Measurements from ENCODE around the gene BRWD1.
"Not testable (repeated sequence)": the region's sequence is repeated elsewhere in the genome, so short reads cannot be mapped to it uniquely, and the experiment has no call there.

Gene BRWD1

GRCh38 chr21:39282911-39283310, 30.5 kb downstream of the BRWD1 start:
- DNase-seq (ENCODE audit: low spot score): no peak

DNA sequence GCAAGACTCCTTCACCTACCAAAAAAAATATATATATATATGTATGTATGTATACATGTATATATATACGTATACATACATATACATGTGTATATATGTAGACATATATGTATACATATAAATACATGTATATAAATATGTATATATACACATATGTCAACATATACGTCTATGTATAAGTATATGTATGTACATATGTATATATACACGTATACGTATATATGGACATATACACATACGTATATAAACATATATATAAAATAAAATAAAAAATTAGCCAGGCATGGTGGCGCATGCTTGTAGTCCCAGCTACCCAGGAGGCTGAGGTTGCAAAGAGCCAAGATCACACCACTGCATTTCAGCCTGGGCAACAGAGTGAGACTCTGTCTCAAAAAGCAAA, 31.6 kb downstream of the BRWD1 start:
- DNase-seq (ENCODE audit: low spot score): no peak

DNA sequence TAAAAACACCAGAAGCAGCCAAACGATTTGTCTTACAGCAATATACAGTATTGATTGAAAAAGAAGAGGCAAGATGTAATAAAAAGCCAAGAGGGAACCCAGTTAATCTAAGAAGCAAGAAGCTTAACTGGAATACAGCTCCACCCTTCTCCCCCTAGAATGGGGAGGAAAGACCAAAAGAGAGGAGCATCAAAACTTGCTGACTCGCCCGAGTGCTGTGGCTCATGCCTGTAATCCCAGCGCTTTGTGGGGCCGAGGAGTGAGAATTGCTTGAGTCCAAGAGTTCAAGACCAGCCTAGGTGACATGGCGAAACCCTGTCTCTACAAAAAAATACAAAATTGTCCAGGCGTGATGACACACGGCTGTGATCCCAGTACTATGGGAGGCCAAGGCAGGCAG, 32.2 kb downstream of the BRWD1 start:
- no peak for DNase-seq (ENCODE audit: low spot score)

DNA sequence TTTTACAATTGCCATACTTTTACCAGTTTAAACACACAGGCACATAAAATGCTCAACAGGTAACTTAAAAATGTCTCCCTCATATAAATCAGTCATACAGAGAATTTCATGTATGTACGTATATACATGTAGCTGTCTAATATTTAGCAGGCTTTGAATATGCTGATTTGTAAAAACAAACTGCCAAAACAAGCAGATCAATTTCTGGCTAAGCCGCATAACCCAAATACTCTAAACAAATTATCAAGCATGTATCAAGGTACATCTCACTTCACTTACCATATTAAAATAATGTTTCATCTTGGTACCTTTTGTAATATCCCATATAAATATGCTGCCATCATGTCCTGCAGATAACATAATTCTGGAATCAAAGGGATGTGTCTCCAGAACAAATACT, 43.8 kb downstream of the BRWD1 start:
- DNase-seq (ENCODE audit: low spot score): no peak

- DNase-seq (ENCODE audit: low spot score): no peak
These were observed 47.8 kb downstream of the BRWD1 start for GRCh38 chr21:39265603-39266002.

DNA sequence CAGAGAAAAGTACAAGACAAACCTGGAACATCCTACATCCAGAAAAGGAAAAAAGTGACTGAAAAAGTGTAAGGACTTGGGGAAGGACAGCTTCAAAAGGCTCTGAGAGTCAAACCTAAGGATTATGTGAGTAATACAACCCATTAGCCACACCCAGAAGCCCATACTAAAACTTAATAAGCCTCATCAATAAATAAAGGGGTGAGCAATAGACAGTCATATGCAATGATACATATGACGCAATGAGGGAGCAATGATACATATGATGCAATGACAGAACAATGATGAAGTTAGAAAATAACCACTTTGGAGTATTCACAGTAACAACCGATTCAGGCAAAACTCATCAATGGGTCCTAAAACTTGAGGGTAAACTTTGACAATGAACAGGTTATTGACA, 50.1 kb downstream of the BRWD1 start:
- no peak for DNase-seq (ENCODE audit: low spot score)

GRCh38 chr21:39258207-39258606, 55.2 kb downstream of the BRWD1 start:
- DNase-seq (ENCODE audit: low spot score): no peak

DNA sequence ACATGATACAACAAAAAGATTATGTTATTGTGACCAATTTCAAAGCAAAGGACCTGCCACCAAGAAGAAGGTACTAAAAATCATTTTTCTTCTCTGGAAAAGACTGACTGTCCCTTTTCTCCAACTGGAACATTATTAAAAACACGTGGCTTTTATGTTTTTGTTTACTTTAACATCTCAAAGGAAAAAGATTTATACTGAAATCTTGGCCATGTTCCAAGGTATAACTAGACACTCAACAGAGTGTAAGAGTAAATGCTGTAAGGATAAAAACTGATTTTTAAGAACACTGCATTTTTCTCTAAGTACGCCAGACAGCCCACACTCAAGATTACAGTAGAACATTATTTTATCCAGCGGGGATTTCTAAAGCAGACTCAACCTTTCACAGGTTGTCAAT, 62.1 kb downstream of the BRWD1 start:
- DNase-seq (ENCODE audit: low spot score): no peak

DNA sequence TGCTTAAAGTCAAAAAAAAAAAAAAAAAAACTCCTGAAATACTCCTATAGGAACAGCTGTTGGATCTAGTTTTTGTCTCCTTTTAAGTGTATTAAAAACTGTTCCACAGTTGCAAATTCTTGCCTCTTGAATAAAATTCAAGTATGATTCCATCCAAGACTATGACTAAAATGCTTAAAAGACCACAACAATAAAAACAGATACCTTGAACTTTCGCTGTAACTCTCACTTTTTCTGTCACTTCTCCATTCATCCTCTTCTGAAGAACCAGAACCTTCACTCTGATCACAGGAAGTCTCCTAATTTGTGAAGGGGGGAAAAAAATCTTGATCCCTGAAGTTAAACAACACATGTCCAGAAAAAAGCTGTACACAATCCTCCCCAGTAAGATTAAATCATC, 75.2 kb downstream of the BRWD1 start:
- DNase-seq (ENCODE audit: low spot score): no peak

DNA sequence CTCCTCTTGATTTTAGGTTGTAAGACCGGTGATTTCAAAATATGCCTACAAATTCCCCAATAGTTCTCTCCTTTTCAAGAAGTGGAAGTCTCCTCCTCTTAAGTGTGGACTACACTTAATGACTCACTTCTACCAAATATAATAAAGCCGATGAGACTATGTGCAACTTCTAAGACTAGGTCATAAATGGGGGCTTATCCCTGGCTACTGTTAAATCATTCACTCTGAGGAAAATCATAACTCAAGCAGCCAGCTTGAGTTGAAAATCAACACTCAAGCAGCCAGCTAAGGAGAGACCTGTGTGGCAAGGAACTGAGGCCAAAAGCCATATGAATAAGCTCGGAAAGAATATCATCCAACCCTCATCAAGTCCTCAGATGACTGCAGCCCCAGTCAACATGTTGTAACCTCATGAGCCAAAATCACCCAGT, 80.6 kb downstream of the BRWD1 start:
- no peak for DNase-seq (ENCODE audit: low spot score)

DNA sequence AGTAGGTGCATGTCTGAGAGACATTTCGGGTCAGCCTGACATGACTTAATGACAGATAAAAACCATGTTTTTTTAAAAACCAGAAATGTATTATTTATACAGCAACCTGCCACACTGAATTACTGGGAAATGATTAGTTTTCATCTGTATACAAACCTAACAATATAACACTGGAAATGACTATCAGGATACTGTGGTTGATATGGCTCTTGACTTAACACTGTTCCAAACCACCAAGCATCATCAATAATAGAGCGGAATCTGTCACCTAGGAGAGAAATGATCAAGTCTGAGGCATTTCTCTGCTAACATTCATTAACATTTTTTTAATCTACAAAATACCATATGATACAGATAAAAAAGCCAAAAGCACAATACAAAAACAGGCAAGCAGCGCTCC, 88.5 kb downstream of the BRWD1 start:
- no peak for DNase-seq (ENCODE audit: low spot score)

DNA sequence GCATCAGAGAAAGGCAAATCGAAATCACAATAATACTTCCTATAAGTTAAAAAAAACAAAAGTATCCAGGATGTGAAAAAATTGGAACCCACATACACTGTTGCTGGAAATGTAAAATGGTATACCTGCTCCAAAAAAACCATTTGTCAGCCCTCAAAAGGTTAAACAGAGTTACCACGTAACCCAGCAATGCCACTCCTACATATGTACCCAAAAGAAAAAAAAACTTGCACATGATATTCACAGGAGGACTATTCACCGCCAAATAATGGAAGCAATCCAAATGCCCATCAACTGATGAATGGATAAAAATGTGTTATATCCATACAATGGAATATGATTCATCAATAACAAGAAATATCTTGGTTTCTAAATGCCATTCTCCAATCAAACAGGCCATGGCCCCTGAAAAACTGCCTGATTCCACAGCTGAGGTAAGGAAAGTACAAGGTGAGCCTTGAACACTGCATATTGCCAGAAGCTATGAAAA, 91.4 kb downstream of the BRWD1 start:
- DNase-seq (ENCODE audit: low spot score): no peak

DNA sequence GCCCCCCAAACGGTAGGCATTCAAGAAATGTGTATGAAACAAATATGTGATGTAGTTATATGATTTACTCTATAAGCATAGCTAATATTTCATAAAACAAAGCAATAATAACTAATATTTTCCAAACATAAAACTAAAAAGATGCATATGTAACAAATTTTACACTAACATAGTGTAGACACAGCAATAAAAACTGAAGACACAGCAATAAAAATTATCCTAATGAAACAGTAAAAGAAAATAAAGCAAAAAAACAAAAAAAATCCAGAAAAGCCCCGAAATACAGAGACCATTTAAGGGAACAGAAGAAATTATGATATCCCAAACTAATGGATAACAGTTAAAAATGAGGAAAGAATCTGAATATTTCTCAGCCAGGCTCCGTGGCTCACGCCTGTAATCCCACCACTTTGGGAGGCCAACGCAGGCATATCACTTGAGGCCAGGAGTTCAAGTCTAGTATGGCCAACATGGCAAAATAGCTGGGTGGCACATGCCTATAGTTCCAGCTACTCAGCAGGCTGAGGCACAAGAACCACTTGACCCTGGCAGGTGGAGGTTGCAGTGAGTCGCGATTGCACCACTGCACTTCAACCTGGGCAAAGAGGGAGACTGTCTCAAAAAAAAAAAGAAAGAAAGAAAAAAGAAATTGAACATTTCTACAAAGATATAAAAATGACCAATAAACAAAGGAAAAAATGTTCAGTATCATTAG, 92.0 kb downstream of the BRWD1 start:
- DNase-seq (ENCODE audit: low spot score): no peak

DNA sequence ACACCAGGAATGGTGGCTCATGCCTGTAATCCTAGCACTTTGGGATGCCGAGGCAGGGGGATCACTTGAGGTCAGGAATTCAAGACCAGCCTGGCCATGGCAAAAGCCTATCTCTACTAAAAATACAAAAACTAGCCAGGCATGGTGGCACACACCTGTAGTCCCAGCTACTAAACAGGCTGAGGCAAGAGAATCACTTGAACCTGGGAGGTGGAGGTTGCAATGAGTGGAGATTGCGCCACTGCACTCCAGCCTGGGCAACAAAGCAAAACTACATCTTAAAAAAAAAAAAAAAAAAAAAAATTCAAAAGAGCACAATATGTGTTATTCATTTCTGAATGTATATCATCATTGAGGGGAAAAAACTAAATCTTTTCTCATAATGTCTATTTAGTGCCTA, 92.6 kb downstream of the BRWD1 start:
- DNase-seq (ENCODE audit: low spot score): not testable (repeated sequence)

GRCh38 chr21:39220150-39220549, 93.3 kb downstream of the BRWD1 start:
- DNase-seq (ENCODE audit: low spot score): no peak

DNA sequence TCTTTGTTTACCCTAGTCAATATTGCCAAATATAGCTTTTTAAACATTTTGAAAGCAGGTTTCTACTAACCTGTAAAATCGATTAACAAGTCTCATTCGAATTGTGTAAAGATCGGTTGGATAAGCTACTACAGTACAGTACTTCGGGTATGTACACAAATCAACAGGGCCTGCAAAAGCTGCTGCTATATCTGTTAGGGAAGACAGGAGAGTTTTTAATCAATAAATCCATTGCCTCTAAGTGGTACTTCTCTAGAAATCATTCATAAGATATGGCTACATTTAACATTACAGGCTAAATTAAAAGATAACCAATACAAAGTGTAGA, 95.4 kb downstream of the BRWD1 start:
- no peak for DNase-seq (ENCODE audit: low spot score)

DNA sequence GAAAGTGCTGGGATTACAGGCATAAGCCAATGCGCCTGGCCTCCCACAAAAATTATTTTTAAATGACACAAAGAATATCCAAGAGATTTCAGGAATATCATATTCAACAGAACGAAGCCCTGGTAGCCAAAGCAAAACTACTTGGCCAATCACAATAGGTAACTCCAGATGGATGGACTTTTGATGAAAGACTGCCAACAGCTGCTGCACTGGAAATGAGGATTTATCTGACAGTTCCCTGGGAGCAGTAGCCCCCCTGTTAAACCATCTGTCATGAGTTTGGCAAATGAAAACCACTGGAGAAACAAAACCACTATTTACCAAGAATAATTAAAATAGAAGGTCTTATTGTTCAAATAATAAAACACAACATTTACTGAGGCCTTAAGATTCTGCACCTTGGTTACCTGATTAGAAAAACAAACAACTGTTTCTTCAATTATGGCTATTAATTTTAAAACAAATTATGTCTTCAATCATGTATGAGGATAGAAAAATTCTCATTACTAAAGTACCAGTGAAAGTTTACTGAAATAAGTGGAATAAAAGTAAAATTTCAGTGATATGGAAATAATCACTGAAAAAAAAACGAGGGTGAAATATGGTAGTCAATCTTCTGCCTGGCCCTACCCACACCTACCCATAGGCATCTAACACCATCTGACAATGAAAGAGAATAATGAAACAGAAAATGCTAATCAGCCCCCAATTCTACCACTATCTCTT, 95.9 kb downstream of the BRWD1 start:
- no peak for DNase-seq (ENCODE audit: low spot score)

DNA sequence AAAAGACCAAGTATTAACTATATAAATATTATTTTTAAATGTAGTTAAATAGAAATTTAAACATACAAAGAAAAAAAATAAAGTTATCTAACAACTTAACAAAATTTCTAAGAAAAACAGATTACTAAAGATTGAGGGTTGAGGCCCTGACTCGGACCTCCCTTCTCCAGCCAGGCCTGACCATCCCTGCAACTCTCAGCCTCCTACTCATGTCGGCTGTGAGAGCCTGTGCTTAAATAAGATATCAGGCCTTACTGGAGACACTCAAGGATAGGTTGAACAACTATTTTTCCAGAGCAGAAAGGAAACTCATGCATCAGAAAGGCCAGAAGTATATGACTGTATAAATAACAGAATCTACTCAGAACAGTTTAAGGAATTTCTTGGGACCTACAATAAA, 97.1 kb downstream of the BRWD1 start:
- DNase-seq (ENCODE audit: low spot score): no peak

DNA sequence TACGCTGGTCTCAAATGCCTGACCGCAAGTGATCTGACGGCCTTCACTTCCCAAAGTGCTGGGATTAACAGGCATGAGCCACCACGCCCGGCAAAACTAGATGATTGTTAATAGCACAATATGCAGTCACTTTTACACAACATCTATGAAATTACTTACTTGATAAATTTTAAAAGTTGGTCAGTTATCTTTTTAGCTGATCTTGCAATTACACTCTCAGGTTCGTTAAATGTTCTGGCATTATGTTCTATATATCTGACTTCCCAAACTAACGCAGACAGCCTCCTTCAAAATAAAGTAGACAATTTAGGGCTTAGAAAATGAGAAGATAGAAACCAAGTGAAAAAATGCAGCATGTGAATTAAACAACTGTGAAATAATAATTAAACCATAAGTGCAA, 98.4 kb downstream of the BRWD1 start:
- DNase-seq (ENCODE audit: low spot score): no peak

DNA sequence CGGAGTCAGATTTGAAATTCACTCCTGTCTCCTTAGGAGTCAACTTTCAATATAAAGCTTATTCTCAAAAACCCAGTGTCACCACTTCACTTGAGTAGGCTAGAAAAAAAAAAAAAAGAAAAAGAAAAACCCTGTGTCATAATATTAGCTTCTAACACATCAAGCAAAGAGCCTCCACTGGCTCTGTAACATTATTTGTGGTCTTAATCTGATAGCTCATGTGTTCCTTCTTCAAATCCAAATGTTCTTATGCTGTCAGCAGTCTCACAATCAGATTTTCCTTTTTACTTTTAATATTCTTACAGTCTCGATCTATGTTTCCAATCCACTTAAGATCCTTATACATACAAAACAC, 104.1 kb downstream of the BRWD1 start:
- no peak for DNase-seq (ENCODE audit: low spot score)

DNA sequence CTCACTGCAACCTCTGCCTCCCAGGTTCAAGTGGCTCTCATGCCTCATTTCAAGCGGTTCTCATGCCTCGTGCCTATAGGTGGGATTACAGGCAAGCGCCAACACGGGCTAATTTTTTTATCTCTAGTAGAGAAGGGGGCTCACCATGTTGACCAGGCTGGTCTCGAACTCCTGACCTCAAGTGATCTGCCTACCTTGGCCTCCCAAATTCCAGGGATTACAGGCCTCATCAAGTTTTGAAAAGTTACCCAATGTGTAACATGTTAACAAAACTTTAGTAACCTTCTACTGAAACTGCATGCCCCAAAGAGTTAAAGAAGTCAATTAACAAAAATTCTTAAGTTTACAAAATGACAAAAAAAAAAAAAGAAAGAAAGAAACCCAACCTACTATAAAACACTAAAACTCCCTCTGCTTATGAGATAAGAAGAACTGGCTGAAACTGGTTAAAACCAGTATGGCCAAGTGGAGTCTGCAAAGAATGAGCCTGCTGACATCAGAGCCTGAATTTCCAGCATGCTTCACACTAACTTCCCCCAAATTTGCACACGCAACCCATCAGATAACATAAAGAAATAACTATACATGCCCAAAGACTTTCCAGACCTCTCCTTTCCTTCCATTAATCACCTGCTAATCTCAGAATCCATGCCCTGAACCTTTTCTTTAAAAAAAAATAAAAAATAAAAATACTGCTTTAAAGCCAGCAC, 104.7 kb downstream of the BRWD1 start:
- DNase-seq (ENCODE audit: low spot score): peak; percentile 14

GRCh38 chr21:39204134-39204533, 109.3 kb downstream of the BRWD1 start:
- DNase-seq (ENCODE audit: low spot score): no peak

GRCh38 chr21:39198800-39199199, 114.6 kb downstream of the BRWD1 start:
- no peak for DNase-seq (ENCODE audit: low spot score)
